OCI-LY7 (cell line): ENCODE results near the gene SPATA6.

ENCODE experiments used
- EZH2phosphoT487 ChIP-seq: fragments of 200-600 bp; sonication (generic); IDR thresholded peaks from 2 replicates; pipeline ENCODE4 v1.6.1; 2018; ENCODE audit warnings: low read depth, borderline replicate concordance, mild to moderate bottlenecking, mixed run types, antibody characterized with exemption, low read length, moderate library complexity, mixed read lengths
- TF ChIP-seq, protein P1 (sequence below): fragments of 200-600 bp; sonication (generic); conservative IDR thresholded peaks from 2 replicates; pipeline ENCODE4 v1.5.1; 2014; ENCODE audit warnings: mild to moderate bottlenecking, antibody characterized with exemption, low read length, moderate library complexity, mixed read lengths

DNA sequence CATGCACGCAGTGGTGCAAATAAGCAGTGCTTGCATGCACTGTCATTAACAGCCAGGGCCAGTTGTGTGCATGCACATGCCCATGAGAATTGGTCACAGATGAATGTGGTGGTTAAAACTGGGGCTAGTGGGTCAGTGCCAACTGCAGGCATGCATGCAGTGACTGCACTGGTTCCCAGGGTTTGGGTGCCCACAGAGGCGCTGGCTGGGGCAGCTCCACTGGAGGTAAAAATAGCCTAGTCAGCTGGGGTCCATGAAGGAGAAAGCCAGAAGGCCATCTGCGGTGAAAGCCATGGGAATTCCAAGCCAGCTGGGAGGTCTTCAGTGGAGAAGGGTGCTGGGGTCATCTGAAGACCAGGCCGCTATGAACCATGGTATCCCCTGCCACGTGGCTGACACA, 179.3 kb downstream of the SPATA6 start:
- TF ChIP-seq, protein P1, sequence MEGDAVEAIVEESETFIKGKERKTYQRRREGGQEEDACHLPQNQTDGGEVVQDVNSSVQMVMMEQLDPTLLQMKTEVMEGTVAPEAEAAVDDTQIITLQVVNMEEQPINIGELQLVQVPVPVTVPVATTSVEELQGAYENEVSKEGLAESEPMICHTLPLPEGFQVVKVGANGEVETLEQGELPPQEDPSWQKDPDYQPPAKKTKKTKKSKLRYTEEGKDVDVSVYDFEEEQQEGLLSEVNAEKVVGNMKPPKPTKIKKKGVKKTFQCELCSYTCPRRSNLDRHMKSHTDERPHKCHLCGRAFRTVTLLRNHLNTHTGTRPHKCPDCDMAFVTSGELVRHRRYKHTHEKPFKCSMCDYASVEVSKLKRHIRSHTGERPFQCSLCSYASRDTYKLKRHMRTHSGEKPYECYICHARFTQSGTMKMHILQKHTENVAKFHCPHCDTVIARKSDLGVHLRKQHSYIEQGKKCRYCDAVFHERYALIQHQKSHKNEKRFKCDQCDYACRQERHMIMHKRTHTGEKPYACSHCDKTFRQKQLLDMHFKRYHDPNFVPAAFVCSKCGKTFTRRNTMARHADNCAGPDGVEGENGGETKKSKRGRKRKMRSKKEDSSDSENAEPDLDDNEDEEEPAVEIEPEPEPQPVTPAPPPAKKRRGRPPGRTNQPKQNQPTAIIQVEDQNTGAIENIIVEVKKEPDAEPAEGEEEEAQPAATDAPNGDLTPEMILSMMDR, result no peak
- TF ChIP-seq EZH2phosphoT487, result no peak
